KG1 (cell line): ENCODE results near the gene APCDD1L.

Source experiments
- DNase-seq: peaks from one replicate; lab custom pipeline; 2025; lab: John Stamatoyannopoulos, UW

The APCDD1L gene

DNA sequence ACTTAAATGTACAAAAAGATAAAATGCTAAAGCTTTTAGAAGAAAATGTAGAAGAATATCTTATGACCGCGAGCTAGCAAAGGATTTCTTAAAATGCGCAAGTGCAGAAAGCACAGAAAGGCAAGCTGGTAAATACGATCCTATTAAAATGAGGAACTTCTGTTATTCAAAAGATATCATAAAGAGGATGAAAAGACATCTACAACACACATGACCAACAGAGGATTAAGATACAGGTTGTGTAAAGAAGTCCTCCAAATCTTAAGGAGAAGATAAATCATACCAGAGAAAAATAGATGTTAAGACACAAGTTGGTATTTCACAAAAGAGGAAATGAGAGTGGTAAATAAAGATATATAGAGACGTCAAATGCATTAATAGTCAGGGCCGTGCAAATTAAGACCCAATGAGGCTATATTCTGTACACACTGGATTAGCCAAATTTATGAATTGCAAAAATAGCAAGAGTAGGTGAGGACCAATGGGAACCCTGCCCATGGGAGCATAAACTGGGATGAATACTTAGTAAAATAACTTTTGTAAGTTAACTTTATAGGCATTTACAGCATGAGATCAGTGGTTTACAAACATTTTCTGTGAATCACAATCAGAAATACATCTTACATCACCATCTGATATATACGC is 23.0 kb downstream of the APCDD1L start:
- DNase-seq = no peak

DNA sequence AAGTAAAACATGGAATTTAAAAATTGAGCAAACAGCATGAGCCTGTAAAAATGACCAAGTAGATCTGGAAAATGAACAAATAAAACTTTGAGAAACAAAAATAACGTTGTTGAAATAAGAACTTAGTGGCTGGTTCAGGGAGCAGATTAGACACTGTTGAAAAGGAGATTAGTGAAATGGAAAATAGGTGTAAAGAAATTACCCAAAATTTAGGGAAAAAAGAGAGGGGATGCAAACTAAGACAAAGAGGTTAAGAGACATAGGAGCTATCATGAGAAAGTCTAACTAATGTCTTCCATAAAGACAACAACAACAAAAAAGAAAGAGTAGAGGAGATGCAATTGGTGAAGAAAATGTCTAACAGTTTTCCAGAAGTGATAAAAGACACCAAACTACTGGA is 29.0 kb downstream of the APCDD1L start:
- DNase-seq = no peak

DNA sequence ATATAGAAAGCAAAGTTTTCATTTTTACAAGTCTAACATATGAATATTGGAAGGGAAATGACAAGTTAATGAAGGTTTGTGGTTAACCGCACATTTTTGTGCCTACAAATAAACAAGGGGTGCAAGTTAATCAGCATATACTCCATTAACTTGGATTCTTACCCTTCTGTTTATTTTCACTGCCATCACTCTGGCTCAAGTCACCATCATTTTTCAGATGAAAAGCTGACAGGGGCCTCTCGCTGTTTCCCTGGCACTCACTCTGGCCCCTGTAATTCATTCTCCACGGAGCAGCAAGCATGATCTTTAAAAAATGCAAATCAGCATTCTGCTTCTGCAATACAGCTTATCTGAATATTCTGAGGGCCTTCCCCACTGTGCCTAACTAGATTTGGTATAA is 29.8 kb downstream of the APCDD1L start:
- DNase-seq = no peak

DNA sequence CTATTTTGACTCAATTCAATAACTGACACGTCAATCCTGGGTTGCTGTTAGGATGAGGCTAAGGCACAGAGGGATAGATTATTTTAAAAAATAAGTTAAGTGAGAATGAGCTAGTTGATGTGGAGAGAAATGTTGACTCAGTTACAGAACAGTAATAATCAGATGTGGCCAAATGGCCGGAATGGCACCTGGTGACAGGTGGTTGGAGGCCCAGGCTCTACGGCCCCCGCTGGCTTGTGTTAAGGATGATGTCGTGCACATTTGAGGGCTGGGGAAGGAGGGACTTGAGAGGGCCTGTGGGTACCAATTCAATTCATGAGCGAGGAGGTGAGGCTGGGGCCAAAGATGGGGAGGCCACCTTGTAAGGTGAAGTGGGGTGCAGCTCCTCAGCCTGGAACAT is 31.7 kb downstream of the APCDD1L start:
- no peak for DNase-seq

DNA sequence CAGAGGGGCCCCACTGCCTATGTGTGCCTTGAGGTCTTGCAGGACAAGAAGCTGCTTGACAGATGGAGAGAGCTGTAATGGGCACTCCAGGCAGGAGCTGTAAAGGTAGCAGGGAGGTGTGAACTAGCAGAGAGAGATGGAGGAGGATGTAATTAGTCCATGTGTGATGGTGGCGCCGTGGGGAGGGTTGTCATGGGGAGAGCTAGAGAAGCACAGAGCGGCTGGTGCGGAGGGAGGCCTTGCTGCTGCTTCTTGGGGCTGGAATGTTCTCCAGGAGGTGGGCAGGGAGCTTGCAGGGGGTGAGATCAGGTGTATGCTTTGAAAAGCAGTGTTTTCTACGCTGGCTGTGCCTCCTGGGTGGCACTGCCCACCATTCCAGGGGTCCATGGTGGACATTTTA is 32.1 kb downstream of the APCDD1L start:
- no peak for DNase-seq

DNA sequence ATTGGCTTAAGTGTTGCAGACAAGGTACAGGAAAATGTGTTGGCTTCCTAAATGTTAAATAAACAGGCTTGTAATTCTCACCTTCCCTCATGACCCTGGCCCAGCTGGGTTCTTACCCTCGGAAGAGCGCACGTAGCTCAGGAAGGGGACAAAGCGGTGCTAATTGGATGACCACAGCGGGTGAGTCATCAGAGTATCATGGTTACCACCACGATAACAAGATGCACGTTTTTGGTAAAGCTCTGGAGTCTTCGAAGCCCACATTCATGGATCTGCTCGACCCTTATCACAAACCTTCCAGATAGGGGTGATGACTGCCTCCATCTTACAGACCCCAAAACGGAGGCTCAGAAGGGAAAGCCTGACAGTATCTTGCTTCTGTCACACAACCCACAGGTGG is 32.8 kb downstream of the APCDD1L start:
- DNase-seq = no peak

DNA sequence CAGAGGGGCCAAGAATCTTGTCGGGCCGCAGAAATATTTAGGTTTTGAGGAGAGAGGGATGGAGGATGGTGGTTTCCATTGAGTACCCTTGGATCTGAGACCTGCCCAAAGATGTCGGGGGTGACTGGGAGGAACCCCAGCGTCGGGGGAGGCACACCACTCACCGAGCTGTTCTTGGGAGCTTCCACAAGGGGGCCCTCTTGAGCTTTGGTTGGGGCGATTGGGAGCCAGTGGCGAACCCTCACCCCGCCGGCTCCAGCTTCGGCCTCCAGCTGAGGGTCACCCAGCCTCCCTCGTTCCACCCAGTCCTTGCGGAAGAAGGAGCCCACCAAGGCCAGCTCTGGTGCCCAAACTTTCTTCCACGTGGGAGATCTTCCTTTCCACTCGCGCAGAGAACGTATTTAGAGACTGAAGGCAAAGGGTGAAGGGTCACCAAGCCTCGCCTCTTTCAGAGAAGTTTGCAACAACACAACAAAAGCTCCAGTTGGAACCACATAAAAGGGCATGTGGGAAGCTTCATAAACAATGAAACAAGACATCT is 33.6 kb downstream of the APCDD1L start:
- DNase-seq = no peak

DNA sequence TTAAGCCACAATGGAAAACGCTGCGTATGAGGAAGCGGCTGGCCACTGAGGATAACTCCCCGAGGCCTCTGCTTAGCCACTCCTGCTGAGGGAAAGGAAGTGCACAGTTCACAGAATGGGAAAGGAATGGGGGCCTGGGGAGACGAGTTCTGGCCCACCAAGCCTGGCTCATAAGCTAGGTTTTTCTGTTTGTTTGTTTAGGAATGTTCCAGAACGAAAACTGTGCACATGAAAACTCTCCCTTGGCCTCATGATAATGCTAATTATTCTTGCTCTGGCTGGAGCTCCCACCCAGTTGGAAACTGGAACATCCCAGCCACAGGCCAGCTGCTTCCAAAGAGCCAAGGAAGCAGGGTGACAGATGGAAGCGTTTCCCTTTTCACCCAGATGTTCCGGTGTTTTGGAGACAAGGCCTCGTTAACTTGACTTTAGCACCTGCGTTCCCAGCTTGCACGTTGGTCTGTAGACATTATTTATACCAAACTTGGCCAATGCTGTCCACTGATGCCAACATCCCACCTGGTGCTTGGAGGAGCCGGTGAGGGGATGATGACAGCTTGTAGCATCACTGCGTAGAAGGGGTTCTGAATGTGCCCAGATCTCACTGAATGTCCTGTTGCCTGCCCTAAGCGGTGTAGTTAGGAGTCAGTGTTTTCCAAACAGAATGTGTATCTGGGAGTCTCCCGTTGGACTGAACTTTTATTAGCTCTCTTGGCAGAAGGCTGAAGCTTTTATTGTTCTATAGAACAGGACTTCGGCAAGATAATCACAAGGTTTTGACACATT is 34.5 kb downstream of the APCDD1L start:
- no peak for DNase-seq

DNA sequence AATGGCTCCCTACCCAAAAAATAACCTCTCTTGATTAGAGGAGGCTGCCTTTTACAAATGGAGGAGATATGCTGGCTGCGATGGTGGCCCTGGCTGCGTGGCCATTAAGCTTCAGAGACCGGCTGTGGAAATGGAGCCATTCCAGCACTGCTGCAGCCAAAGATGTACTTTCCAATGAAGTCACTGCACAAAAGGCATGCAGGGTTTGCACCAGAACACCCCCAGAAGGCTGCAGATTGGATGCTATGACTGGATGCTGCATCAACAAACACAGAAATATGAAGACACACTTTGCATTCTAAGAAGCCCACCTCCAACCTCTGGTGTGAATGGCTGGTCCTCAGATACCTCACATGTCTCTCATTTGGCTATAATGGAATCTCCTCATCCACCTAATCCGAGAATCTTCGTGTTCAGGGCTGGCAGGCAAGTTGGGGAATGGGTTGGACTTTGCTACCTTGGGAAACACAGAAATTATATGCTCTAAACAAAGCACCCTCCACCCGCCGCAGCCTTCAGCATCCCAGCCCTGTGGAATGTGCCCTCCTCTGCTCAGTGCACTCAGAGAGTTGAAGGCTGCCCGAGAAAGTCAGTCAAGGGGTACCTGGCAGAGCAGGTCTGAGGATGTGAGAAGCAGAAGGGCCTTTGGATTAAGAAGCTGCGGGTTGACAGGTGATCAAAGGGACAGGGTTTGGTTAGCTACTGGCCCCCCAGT is 35.3 kb downstream of the APCDD1L start:
- no peak for DNase-seq

DNA sequence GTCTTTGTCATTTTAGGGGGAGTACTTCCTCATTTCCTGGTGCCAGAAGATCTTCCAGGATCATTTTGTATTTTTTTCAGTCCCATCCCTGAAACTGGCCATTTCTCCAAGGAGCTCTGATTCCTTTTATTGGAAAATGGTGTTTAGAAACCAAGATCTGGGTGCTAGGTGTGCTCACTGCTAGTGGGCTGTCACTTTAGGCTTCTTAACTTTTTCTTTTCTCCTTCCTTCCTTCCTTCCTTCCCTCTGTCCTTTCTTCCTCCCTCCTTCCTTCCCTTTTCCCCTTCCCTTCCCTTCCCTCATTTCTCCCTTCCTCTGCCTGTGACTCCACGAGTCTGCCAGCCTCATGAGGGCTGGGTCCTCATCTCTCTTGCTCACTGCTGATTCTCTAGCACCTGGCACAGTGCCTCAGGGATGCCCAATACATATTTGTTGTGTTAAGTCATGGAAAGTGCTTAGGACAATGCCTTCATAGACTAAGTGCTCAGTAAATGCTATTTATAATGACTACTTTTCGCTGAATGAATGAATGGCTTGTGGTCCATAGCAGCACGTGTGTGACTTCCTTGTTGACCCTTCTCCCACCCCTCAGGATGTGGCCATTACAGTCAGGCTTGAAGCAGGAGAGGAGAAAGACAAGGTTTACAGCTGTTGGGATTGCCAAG is 36.9 kb downstream of the APCDD1L start:
- DNase-seq = no peak

DNA sequence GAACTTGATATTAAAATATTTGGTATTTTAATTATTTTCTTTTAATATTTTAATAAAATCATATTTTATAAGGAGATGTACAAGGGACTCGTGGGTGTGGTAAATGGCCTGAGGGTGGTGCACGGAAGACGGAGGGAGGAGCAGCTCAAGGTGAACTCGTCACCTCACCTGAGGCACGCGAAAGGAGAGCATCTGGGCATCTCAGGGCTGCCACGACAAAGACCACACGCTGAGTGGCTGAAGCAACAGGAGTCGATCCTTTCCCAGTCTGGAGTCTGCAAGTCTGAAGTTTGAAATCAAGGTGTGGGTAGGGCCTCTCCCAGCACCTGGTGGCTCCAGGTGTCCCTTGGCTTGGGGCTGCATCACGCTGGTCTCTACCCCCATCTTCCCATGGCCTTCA is 39.7 kb downstream of the APCDD1L start:
- no peak for DNase-seq

DNA sequence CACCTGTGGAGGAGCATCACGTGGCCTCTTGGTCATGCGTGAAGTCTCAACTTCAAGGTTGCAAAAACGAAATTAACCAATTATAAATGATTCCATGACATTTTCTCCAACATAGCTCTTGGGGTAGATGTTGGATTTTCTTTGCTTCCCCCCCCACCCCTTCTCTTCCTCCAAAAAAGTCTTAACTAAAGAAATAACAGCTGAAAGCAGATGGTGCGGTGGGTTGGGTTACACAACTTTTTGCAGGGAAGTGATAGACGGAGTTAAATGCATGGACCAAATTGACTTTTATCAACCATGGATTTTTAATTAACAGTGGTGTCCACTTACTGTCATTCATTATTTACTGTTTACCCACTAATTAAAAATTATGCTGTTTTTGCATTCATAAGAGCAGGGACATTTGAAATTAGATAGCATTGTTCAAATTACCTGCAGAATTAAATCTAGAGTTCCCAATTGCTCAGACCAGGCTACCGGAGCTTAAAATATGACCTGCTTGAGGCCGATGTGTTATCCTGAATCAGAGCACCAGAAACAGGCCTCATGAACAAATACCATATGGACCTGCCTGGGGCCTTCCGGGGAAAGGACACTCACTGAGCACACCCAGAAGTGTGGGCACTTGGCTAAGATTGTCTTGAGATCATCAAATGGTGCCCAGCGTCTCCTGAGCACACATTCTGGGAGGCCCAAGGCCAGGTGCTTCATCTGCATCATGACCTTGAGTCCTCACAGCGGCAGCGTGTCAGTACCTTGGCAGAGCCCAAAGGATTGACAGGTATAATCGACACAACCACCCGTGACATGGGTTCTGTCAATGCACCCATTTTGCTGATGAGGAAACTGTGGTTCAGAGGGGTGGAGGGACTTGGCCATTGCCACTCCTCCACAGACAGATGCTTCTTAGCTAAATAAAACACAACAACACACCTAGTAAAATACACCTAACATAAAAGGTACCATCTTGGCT is 41.5 kb downstream of the APCDD1L start:
- DNase-seq = no peak

DNA sequence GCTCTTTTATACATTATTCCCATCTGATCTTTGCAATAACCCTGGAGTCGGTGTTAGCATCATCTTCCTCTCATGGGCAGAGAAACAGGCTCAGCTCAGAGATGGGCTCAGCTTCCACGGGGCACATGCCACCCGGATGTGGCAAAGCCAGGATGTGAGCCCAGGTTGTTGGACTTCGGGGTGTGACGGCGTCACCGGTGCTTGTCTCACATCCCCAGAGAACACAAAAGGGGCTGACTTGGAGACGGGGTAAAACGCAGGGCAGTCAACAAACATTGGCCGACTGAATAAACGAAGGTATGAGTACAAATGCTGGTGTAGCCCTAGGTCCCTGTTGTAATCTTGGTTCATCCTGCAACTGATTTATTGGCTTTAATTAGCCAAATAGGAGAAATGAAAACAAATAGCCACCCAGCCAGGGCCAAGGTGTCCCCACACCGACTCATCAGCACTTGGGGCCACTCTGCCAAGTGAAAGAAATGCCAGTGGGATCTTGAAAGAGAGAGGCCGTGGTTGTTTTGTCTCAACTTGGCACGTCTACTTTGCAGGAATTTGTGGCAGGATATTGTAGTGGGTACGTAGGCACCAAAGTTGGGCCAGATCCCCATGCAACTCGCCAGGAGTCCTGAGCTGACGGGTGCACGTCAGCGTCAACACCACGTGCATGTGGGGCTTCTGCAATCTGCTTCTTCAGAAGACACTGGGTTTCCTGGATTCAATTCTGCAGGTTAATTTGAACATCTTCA is 42.8 kb downstream of the APCDD1L start:
- DNase-seq = no peak

DNA sequence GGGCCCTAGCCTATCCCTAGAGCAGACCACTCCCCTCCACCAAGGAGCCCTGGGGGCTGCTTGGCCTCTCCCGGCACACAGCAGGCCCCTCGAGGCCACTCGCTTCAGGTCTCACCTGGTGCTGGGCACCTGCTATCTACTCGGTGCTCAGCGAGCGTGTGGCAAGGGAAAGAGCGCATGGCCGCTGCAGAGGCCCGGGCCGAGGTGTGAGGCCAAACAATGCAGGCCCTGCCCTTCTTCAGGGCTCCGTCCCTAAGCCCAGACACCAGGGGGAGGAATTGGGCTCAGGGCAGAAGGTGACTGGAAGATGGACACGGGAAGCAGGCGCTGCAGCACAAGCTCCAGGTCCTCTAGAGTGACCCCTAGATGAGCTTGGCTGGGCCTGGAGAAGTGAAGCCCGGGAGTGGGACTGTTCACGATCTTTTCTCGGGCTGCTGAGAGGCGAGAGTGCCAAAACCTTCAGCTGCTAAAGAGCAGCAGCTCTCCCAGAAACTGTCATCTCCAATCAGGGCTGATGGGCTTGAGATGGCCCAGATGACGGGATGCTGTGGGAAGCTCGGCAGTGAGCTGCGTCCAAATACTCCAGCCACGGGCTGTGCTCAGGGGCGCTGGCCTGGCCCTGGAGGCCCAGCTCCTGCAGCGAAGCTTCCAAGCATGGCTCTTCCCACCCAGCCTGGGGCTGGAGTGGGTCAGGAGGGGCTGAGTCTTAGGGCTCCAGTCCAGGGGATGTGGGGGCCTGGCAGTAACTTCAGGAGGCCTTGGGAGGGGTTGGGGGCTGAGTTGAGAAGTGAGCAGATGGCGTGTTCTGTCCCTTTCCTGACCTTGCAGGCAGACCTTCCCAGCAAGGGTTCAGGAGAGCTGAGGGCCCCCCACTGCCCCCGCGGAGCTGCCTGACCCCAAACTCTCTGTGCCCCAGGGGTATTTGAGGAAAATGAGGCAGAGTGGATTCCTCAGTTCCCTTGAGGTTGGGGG is 43.7 kb downstream of the APCDD1L start:
- DNase-seq = no peak

DNA sequence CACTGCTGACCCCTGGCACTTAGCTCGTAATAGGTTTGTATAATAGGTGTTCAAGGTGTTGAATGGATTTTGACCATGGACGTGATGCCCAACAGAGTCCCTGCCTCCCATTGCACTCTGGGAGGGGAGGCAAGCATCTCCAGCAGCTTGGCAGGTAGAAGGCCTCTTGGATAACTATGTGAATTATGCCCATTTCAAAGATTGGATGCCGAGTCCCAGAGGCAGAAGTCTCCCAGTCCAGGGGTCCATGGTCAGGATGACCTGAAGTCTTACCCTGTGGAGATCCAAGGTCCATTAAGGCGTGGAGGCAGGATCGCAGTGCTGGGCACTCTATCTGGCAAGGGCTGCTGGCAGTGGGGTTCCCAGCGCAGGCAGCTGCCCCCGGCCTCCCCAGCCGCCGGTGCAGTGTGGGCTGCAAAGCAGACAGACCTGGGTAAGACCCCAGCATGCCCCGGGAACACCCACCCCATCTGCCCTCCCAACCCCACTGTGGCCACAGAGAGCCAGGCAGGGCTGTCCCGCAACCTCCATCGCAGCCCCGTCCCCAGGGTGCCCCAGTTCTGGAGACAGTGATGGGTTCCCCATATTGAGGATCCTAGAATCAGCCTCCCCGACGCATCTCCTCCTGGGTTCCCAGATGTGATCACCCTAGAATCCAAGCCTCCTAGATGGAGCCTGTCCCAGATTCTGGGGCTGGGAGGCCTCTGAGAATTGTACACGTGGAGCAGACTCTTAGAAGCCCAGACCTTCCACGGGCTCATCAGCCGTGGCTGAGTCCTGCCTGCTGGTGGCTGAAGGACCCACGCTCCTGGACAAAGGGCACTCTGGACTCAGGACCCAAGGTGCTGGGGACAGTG is 44.6 kb downstream of the APCDD1L start:
- DNase-seq = no peak

DNA sequence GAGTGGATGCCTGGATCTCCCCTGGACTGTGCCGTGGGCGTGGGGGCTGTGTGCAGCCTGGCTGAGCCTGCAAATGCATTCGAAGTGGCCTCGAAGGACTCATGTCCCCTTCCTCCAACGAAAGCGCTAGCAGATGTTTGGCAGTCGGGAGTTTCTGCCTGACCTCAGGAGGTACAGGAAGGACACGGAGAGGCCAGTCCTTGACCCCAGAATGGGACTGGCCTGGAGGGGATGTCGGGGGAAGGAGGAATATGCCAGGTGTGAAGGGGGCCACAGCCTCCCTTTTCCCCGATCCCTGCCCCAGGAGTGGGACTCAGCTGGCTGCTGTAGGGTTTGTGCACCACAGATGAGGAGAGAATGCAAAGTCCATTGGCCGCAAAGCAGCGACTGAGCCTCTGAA is 45.6 kb downstream of the APCDD1L start:
- no peak for DNase-seq

DNA sequence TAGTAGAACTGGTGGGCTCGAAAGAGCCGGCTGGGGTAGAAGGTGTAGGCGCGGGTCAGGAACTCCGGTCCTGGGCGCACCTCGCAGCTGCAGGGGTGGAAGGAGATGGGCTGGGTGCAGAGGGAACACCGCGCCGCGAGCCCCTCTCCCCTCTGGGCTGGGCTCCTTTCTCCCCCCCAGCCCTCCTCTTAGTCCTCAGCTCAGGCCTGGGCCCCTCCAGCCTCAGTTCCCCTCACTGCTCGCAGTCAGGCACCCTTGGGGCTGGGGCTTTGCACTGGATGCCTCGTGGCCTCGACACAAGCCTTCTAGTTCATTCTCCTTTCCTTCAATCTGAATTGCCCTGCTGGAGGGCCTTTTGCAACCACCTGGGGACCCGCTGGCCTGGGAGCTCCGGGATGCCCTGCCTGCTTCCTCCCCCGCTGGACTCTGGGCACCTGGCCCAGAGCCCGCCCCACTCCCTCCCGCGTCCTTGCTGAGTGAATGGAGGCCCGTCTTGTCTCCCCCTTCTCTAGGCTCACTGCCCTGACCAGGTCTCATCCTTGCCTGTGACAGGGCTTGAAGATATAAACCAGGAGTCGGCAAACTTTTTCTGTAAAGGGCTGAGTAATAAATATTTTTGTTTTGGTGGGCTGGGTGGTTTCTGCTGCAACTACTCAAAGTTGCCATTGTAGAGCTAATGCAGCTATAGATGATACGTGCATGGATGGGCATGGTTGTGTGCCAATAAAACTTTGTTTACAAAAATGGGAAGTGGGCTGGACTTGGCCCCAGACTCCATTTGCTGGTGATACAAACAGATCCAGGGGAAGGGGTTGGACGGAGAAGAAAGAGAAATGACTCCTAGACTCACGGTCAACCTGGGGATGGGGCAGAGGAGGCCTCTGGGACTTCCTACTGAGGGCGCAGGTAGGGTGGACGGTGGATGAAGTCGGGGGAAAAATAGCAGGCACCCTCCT is 47.3 kb downstream of the APCDD1L start:
- no peak for DNase-seq
